GM19025 (cell line): Measurements from ENCODE around the gene TMEM9.

Source experiments
- ATAC-seq: cut with Tn5 transposase; IDR thresholded peaks from one replicate; pipeline ENCODE4 v1.9.1; 2021; ENCODE audit warnings: mild to moderate bottlenecking, low read depth, moderate library complexity; ENCODE audit not compliant: unreplicated experiment

Gene TMEM9

GRCh38 chr1:201111156-201111555 is 43.1 kb downstream of the TMEM9 start:
- ATAC-seq, result no peak

DNA sequence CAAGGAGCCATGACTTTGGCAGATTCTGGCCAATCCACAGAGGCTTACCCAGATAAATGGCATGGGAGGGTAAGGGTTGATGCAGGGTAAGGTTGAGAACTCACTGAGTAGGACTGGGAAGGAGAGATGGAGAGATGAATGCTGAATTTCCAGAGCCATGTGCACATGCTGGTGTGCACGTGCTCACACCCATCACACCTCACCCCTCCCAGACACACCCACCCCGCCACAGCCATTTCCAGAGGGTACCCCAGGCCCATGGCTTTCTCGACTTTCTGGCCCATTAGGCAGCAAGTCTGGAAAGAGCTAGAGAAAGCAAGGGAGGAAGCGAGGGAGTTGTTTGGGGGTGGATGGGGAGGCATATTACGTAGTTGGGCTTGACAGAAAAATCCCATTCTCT is 43.7 kb downstream of the TMEM9 start:
- no peak for ATAC-seq

GRCh38 chr1:201110138-201110537 is 44.1 kb downstream of the TMEM9 start:
- ATAC-seq, result no peak

GRCh38 chr1:201109651-201110050 is 44.6 kb downstream of the TMEM9 start:
- ATAC-seq, result no peak

GRCh38 chr1:201108614-201109013 is 45.7 kb downstream of the TMEM9 start:
- ATAC-seq, result no peak

- no peak for ATAC-seq
Observed at GRCh38 chr1:201105688-201106087, 48.6 kb downstream of the TMEM9 start.

GRCh38 chr1:201104141-201104540 is 50.1 kb downstream of the TMEM9 start:
- no peak for ATAC-seq

DNA sequence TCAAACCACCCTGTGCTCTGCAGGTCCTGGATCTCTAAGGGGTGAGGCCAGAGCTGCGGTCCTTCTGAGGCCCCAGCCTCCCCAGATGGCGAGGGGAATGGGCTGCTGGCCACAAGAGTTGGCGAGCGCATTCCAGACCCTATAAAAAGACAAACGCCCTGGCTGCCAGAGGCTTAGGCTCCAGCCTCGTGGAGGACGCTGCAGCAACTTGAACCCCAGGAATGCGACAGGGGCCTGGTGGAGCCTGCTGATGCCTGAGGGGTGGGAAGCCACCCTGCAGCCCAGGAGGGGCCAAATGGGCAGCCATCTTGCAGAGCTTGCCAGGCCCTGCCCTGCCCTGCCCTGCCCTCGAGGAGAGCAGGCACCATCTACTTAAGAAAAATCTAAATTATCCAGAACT is 50.6 kb downstream of the TMEM9 start:
- no peak for ATAC-seq

- no peak for ATAC-seq
Observed at GRCh38 chr1:201100169-201100930, 53.9 kb downstream of the TMEM9 start.

- no peak for ATAC-seq
Observed at GRCh38 chr1:201098992-201099677, 55.1 kb downstream of the TMEM9 start.

DNA sequence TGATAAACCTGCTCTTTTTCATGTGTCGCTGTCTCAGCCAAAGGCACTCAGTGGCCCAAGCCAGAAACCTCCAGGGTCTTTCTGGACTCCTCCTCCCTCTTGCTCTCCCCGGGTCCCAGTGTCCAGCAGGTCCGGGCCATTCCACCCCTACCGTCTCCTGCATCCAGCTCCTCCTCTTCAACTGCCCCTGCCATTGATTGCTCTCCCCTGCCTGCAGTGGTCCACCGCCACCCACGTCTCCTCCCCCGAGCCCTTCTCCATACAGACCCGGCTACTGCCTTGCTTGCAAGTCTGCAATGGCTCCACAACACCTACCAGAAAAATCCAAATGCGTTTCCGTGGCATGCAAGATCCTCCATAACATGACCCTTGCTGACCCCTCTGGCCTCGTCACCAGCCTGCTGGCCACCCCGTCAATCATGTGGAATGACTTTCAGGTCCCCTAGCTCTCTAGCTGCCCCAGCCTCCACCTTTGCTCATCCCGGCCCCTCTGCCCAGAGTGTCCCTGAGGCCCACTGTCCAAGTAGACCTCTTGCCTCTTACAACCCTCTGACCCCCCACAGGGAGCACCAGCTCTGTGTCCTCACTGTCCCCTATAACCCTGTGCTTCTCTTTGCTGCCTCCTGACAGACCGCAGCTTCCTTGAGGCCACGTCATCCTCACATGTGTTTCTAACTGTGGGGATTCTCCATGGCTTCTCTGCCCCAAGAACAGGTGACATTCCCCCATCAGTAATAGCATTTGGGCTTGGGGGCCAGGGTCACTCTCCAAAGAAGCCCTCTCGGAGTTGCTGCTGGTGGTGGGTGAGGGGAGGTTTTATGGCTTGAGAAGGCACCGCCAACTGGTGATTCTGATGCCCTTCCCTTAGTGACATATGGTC is 57.1 kb downstream of the TMEM9 start:
- no peak for ATAC-seq

DNA sequence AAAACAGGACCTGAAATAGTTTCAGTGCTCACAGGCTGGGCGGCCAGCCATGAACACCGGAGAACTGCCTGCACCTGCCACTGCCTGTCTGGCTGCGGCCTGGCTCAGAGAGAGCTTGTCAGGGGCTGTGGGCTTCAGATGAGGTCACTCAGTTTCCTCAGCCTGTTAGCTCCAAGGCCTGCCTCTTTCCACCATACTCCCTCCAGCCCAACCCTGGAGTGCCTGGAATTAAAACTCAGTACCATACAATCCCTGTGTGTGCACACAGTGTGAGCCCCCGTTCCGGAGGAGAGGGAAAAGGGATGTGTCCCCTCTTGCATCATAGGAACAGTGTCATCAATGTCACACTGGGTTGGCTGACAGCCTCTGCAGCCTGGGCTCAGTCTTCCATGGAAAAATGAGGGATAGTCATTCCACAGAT is 58.2 kb downstream of the TMEM9 start:
- ATAC-seq, result no peak

DNA sequence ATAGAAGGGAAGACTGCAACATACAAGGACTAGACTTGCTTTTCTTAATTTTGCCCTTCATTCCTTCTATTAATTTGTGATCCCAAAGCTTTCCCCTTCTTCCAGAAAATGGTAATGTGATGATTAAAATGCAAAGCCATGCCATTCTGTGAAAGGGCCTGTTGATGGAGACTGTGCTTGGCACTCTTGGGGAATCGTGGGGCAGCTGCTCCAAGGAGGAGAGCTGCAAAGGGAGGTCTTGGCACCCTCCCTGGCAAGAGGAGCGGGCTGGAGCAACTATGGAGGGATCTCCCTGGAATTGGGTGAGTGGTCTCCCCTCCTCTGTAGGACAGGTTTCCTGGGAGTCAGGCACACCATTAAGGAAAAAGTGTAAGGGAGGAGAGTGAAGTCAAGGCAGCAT is 58.7 kb downstream of the TMEM9 start:
- ATAC-seq, result no peak

DNA sequence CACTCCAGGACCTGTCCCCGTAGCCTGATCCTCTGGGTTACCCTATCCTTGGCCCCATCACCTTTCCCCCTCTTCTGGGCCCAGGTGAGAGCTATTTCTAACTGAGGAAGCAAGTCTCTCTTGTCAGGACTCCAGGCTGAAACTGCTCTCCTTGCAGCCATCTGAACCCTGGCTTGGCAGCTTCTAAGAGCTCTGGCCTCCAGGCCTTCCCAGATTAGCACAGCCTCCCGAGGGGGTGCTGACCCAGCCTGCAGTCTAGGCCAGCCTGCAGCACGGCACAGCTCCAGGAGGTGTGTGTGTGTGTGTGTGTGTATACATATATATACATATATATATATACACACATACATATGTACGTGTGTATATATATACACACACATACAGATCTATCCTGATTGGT is 59.4 kb downstream of the TMEM9 start:
- ATAC-seq, result no peak

DNA sequence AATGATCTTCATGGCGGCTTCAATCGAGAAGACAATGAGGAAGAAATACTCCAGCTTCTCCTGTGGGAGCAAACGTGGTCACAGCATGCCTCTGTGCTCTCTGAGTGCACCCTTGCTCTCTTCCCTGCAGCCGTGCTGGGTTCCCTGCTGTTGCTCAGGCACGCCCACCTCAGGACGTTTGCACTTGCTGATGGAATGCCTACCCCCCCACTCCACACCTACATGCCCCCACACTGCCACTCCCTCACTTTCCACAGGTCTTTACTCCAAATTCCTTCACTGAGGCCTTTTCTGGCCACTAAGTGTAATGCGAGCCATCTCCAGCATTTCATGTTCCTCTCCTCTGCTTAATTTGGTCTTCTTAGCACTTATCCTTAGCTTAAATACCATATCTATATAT is 60.3 kb downstream of the TMEM9 start:
- no peak for ATAC-seq

GRCh38 chr1:201093561-201093960 is 60.7 kb downstream of the TMEM9 start:
- ATAC-seq, result no peak

DNA sequence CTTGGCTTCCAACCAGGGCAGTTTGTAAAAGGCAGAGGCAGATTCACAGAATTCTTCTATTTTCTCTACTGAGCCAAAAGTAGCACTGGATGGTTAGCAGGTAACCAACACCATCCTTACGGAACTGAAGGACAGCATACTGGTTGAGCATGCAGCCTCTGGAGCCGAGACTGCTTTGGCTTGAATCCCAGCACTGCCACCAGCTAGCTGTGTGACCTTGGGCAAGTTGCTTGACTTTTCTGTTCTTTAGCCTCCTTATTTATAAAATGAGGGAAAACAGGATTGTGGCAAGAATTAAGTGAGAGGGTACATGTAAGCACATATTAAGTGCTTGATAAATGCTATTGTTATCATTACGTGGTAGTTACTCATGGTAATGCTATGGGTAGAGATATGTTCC is 61.5 kb downstream of the TMEM9 start:
- no peak for ATAC-seq

- no peak for ATAC-seq
Observed at GRCh38 chr1:201091256-201091655, 63.0 kb downstream of the TMEM9 start.

GRCh38 chr1:201090541-201090940 is 63.7 kb downstream of the TMEM9 start:
- no peak for ATAC-seq

GRCh38 chr1:201089596-201089995 is 64.7 kb downstream of the TMEM9 start:
- no peak for ATAC-seq

DNA sequence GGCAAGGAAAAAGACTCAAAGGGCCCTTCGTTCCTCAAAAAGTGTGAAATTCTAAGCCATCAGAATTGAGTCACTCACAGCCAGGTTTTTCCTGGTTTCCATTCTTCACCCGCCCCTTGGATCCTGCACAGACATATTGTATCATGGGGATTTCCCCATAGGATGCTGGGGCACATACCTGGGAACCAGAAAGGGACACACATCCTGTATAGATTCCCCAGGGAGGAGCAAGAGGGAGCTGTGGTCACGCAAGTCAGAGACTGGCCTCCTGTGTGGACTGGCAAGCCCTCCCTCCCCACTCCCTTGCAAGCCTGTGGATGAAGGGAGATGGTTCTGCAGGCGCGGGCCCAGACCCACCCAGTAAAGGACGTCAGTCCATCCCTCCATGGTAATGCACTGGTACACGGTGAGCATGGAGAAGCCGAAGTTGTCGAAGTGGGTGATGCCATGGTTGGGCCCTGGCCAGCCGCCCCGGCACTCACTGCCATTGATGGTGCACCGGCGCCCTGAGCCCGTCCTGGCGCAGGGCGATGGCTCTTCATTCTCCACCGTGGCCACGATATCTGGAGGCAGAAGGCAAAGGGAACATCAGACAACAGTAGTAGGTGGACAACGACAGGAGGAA is 65.3 kb downstream of the TMEM9 start:
- ATAC-seq, result no peak
